HG02610 (cell line): Measurements from ENCODE around the gene FBXL5.

ENCODE experiments used
- ATAC-seq: cut with Tn5 transposase; IDR thresholded peaks from one replicate; pipeline ENCODE4 v1.9.1; 2021; ENCODE audit warnings: mild to moderate bottlenecking, moderate library complexity; ENCODE audit not compliant: unreplicated experiment

FBXL5 gene, protein sequence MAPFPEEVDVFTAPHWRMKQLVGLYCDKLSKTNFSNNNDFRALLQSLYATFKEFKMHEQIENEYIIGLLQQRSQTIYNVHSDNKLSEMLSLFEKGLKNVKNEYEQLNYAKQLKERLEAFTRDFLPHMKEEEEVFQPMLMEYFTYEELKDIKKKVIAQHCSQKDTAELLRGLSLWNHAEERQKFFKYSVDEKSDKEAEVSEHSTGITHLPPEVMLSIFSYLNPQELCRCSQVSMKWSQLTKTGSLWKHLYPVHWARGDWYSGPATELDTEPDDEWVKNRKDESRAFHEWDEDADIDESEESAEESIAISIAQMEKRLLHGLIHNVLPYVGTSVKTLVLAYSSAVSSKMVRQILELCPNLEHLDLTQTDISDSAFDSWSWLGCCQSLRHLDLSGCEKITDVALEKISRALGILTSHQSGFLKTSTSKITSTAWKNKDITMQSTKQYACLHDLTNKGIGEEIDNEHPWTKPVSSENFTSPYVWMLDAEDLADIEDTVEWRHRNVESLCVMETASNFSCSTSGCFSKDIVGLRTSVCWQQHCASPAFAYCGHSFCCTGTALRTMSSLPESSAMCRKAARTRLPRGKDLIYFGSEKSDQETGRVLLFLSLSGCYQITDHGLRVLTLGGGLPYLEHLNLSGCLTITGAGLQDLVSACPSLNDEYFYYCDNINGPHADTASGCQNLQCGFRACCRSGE

DNA sequence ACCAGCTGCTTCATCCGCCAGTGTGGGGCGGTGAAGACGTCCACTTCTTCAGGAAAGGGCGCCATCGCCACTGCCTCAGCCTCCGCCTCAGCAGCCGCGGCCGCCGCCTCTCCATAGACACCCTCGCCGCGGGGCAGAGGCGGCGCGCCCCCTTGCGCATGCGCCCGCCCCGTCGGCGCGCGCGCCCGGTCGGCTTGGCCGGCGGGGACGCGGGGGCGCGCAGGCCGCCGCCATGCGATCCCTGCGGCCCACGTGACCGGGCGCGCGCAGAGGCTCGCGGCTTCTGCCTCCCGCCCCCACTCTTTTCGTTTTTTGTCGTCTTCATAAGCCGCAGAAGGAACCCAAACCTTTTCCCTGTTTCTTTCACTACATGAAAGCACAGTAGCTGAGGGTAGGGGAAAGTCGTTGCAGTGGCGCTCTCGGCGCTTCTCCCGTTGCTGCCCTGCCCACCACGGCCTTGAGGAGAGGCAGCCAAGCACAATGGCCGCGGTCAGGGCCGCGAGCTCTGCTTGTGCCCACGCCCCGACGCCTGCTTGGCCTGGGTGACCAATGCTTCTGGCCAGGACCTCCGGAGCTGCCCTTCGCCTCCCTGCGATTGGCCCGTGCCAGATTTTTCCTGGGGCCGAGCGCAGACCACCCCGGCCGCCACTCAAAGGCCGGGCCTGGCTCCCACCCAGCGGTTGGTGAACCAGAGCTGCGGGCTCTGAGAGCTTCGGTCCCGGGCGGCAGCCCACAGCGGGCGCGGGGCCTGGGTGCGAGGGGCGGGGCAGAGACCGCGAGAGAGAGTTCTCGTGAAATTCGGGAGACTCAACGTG is at the start of gene FBXL5:
FBXL5 (minus strand) TSS at position 135 of the 815 bp plus-strand sequence; CDS start at position 65, 70 bp downstream.
- ATAC-seq = peak; percentile 63

DNA sequence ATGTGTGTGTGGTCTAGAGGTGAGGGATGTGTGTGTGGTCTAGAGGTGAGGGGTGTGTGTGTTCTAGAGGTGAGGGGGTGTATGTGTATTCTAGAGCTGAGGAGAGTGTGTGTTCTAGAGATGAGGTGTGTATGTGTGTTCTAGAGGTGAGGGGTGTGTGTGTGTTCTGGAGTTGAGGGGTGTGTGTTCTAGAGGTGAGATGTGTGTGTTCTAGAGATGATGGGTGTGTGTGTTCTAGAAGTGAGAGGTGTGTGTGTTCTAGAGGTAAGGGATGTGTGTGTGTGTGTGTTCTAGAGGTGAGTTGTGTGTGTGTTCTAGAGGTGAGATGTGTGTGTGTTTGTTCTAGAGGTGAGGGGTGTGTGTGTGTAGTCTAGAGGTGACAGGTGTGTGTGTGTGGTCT is 49.0 kb upstream of the FBXL5 start:
- no peak for ATAC-seq

DNA sequence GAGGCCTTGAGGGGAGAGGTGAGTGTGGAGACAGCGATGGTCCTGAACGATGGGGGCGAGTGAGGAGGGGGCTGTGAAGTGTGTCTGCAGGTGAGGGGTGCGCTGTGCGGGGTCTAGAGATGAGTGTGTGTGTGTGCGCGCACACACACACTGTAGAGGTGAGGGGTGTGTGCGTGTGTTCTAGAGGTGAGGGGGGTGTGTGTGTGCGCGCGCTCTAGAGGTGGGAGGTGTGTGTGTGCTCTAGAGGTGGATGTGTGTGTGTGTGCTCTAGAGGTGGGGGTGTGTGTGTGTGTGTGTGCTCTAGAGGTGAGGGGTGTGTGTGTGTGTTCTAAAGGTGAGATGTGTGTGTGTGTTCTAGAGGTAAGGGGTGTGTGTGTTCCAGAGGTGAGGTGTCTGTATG is 48.3 kb upstream of the FBXL5 start:
- ATAC-seq = no peak

DNA sequence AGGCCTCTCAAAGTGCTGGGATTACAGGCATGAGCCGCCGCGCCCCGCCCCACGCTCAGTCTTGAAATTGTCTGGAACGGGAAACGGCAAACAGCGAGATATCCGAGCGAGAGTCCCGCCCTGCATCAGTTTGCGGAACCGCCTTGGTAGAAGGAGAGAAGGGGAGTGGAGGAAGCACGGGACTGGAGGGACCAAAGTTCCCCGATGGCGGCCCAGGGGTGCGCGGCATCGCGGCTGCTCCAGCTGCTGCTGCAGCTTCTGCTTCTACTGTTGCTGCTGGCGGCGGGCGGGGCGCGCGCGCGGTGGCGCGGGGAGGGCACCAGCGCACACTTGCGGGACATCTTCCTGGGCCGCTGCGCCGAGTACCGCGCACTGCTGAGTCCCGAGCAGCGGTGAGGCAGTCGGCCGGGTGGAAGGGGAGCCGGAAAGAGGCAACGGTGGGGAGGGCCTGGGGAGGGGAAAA is 47.8 kb upstream of the FBXL5 start, which contains the start of gene BST1:
BST1 (plus strand) TSS at position 125 of the 463 bp plus-strand sequence; CDS start at position 205, 80 bp downstream.
- ATAC-seq = peak; percentile 78

DNA sequence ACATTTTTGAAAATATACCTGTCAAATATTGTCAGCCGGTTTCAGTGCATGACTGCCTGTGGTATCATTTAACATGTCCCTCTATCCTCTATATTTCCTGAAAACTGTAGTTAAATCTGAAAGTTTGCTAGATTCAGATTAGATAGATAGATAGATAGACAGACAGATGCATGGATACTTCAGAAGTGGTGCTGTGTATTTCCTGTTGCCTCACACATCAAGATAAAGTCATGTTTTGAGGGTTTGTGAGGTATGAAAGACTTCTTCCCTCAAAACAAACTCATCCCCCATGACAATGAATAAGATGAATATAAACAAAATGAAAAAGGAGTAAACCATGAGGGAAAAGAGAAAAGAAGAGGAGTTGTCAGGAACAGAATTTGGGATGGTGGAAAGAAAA is 41.7 kb upstream of the FBXL5 start:
- no peak for ATAC-seq

DNA sequence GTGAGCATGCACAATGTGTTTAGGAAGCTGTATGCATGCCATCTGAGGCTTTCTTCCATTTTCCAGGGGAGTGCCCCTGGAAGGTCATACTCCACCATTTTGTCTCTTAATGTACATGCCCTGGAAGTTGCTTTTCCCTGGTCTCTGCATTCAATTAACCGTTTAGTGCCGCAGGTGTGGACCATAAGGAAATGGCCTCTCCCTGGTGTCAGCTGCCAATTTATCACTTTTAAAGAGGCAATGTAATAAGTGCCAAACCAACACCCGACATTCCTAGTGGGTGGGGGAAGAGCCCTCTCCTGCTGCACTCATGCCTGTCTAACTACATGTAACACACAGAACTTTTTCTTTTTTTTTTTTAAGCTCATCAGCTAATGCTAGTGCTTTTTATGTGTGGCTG is 40.6 kb upstream of the FBXL5 start:
- no peak for ATAC-seq

DNA sequence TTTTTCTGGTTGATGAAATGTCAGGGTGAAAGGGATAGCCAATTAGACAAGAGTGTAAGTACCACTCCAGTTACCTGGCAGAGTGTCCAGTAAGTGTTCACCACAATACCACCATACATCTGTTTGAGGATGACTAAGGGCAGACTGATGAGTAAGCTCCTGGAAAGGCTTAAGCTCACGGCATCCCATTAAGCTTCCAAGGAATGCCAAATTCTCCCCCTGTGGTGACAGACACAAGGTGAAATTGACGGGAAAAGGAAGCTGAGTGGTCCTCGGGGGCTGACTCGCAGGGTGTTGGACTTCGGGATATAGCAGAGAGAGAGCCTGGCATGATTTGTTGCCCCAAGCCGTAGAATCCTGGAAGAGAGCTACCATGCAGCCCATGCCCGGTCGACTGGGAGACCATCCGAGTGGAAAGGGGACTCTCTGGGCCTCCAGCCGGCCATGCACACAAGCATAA is 40.1 kb upstream of the FBXL5 start:
- ATAC-seq = no peak

DNA sequence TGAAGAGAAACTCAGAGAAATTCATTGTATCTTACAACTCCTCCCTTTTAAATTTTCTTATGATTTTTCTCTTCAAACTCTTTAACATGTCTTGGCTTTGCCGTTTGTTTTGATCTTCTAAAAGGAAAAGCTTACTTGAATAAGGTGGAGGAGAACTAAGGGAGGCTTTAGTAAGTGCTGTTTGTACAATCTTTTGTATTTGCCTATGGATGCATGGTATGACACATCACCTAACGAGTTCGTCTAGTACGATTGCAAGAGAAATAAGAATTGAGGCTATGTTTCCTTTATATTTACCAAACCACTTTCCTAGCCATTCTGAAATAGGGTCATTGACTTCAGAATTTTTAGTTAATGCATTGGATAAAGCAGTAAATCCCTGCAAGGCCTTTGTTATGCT is 39.3 kb upstream of the FBXL5 start:
- ATAC-seq = no peak

DNA sequence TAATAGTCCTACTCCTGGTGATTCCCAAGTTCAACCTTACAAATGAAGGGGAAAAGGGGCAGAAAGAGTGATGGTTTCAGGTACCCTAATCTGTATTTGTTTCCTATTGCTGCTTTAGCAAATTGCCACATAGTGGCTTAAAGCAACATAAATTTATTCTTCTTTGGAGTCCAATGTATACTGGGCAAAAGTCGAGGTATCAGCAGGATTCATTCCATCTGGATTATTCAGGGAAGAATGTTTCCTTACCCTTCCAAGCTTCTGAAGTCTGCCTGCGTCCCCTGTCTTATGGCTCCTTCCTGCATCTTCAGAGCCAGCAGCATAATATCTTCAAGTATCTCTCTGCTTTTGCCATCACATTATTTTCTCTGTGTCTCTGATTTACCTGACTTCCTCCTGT is 37.4 kb upstream of the FBXL5 start:
- no peak for ATAC-seq

DNA sequence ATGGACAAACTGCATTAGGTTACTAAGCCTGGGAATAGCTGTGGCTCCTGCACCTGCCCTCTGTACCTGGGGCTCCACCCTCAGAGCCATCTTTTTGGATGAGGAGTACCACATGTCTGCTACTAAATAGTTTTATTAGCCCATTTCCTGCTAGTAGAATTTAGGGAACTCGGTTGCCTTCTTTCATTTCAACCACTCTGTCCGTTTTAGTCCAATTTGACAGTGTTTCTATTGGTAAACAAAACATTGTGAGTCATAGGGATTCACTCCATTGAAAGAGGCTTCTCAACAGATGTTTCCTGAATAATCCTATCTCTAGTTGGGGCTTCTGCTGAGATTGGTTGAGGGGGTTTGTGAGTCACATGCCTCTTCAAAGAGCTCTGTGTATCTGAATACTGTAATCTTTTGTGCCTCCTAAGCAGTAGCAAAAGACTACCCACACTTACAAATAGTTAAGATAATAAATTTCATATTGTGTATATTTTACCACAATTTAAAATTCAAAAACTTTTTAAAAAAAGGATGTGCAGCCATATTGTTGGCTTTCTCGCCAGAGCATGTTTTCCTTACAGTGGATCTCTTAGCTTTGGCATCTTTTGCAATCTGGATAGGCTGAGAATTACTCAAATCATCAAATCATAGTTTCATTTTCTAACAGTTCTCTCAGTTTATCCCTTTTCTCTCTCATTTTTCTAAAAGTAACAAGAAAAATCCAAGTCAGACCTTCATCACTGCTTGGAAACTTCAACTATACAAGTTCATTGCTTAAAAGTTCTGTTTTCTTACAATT is 36.4 kb upstream of the FBXL5 start:
- ATAC-seq = no peak

DNA sequence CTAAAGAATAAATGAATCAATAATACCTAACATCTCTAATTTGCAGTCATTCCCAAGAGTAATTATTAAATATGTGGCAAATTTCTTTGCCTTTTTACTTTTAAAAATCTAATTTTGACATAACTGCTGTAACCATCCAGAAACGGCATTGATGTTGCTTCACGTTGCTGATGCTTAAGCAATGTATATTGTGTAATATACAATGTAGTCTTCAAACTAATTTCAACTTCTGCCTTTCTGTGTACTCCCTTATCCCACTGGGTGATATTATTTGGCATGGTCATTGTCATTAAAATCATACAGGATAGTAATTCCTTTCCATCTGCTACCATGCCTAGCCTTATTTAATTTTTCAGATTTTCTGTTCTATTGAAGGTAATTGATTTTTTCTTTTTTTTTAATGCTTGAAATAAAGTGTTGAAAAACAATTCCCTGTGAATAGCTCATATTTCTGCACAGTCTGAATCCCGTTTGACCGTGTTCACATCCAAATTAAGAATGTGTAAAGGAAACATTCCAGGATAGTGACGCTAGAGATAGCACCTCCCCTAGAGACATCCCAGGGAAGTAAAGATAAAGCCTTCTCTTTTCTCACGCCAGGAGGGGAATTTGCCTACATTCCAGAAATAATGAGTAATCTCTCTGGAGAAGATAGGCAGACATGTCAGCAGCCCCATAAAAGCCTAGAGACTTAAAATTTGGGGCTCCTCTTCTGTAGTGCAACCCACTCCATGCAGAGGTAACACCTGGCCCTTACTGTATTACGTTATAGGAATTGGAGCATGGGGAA is 35.1 kb upstream of the FBXL5 start:
- no peak for ATAC-seq

DNA sequence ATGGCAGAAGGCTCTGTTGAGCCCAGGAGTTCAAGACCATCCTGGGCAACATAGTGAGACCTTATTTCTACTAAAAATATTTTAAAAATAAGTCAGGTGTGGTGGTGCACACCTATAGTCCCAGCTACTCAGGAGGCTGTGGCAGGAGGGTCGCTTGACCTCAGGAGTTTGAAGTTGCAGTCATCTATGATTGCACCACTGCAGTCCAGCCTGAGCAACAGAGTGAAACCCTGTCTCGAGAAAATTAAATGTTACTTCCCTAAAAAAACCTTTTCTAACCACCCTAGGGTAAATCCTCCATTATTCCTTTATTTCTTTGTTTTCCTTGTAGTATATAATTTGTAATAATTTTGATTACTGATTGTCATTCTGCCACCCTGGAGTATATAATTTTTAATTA is 34.4 kb upstream of the FBXL5 start:
- no peak for ATAC-seq

DNA sequence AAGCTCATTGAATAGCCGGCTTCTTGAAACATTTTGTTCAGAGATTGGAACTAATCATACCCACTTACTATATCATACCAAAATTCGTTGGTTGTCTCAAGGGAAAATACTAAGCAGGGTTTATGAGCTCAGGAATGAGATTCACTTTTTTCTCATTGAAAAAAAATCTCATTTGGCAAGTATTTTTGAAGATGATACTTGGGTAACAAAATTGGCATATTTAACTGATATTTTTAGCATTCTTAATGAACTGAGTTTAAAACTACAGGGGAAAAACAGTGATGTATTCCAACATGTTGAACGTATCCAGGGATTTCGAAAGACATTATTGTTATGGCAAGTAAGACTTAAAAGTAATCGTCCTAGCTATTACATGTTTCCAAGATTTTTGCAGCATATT is 32.9 kb upstream of the FBXL5 start:
- ATAC-seq = no peak

DNA sequence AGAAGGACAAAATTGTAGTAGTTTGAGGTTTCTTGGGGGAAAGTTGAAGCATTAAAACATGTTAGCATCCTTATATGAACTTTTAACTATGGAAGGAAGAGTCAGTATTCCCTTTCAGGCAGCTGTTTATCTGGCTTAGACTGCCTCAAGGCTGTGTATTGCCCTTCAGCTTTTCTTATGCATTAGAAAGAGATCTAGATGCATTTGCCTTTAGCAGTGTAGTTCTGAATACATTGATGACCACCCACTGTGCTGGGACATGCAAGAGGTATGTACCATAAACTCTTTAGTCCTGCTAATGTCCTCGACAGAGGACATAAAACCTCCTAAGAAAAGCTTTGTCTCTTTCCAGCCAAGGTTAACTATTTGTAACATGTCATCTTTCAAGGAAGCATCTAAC is 29.3 kb upstream of the FBXL5 start:
- no peak for ATAC-seq

DNA sequence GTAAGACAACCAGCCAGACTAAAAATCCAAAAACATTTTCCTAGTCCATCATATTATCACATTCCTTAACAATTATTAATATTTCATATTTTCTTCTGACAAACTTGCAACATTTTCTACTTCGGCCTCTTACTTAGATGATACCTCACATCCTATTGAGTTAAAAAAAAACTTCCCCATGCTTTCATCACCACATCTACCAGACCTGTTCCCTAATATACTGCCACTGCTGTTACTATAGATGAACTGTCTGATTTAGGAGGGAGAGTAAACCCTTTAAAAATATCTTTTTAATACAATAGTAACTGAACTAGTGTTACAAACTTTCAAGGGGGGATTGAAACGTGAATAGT is 28.0 kb upstream of the FBXL5 start:
- ATAC-seq = no peak

DNA sequence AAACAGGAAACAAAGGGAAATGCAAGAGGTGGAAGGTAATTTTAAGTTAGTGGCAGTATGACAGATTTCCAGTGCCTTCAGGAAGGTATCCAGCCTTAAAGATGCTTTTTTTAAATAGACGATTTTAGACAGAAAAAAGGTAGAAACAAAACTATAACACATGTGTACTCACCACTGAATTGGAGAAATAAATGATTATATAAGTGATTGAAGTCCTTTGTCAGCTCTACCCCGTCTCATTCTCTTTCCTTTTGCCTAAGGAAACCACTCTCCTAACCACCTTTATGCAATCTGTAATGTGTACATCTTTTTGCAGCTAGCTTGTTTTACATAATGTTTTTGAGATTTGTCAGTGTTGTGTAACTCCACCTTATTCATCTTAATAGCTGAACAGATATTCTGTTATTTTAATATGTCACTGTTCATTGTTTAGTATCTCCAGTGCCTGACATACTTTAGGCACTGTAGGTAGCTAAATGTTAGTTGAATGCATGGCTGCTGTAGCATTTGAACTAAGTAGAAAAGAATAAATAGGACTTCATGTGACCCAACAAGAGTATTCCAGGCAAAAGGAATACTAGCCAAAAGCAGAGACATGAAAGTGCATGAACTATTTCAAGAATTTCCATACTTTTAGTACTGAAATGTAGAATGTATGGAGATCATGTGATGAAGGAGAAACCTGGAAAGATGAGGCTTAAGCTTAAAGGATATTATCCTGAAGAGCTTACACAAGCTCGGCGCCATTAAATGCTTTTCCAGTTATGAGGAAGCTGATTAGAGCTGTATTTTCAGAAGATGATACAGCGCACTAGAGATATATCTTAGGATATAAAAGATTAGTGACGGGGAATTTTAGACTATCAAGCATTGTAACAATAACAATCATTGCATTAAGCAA is 27.3 kb upstream of the FBXL5 start:
- ATAC-seq = no peak

DNA sequence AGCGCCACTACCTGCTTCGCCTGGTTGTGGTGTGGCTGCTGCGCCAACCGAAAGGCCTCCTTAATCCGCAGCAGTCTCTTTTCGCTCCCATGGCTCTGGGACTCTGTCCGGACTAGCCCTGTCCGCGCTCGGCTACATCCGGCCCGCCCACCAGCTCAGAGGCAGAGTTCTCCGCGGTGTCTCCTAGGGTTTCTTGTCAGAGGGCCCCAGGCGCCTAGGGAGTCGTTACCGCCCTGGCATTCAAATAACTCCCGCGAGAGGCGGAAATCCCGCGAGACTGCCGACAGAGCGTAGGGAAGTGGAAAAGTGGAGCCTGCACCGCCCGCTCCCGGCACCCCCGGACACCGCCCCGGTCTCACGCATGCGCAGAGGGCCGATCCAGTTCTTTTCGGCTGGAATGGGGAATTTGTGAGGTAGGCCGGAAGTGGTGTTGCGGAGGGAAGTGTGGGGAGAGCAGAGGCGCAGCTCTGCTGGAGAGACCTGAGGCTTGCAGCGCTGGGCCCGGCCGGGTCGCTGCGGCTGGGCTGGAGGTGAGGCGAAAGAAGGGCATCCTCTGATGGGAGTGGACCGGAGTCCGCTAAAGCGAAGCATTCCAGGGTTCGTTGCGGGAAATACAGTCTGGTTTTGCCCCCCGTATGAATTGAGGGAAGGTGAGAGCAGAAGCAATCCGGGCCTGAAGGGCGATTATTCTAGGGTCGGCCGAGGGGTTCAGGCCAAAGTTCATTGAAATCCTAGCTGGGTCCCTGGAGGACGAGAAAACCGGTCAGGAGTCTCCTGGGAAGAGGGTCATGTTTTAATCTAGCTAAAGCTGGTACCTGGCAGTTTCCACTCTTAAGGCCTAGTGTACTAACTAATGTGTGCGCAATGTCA is 26.4 kb upstream of the FBXL5 start, which contains the start of gene FAM200B:
FAM200B (plus strand) TSS at position 456 of the 870 bp plus-strand sequence. CDS start 5,151 bp downstream, outside the sequence.
- peak; percentile 88 for ATAC-seq

DNA sequence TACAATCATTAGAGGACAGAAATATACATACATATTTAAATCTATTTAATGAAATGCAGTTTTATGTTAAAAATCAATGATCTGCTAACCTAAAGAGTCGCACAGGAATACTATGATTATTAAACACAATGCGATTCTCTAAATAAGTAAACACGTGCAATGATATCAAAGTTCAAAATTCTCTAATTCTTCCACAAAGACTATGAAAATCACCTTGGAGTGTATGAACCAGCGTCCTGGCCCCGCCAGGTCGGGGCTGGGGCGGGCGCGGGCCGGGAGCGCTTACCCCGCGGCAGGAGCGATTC is 25.9 kb upstream of the FBXL5 start:
- ATAC-seq = no peak
